GM23338 (cell line): ENCODE measurements around the gene ADGRG4. TPM values are rescaled to one million over a fixed set of nuclear protein-coding genes. Genes with fewer than 3 reads are reported as not detected.

Experiments used
- ATAC-seq: fragments of 200-7000 bp; cut with Tn5 transposase; 3 replicates; pipeline ENCODE4 v1.9.1; 2020
- DNase-seq: peaks from one replicate; pipeline ENCODE4 v3.0.0-alpha.2; 2015; ENCODE audit warnings: low spot score
- H2AFZ ChIP-seq: fragments of 200-600 bp; sonication (generic); 2 replicates; pipeline ENCODE4 v1.8.0; 2016; ENCODE audit warnings: antibody characterized with exemption, mild to moderate bottlenecking, moderate library complexity
- H3F3A ChIP-seq: fragments of 200-600 bp; sonication (generic); replicated peaks from 2 replicates; pipeline ENCODE4 v1.8.0; 2017; ENCODE audit warnings: antibody characterized with exemption, mixed run types, low read depth
- H3K27ac ChIP-seq: fragments of 200-600 bp; sonication (generic); 2 replicates; pipeline ENCODE4 v1.6.1; 2016; ENCODE audit warnings: low read depth
- H3K27me3 ChIP-seq: fragments of 200-600 bp; sonication (generic); 2 replicates; pipeline ENCODE4 v1.8.0; 2016; ENCODE audit warnings: mild to moderate bottlenecking, mixed run types, moderate library complexity; ENCODE audit not compliant: insufficient read depth
- H3K36me3 ChIP-seq: fragments of 200-600 bp; sonication (generic); 2 replicates; pipeline ENCODE4 v1.8.0; 2016; ENCODE audit warnings: mild to moderate bottlenecking; ENCODE audit not compliant: insufficient read depth
- H3K4me1 ChIP-seq: fragments of 200-600 bp; sonication (generic); 2 replicates; pipeline ENCODE4 v1.8.0; 2016; ENCODE audit warnings: mild to moderate bottlenecking, moderate library complexity; ENCODE audit not compliant: insufficient read depth
- H3K4me2 ChIP-seq: fragments of 200-600 bp; sonication (generic); 2 replicates; pipeline ENCODE4 v1.7.1; 2017; ENCODE audit warnings: mixed run types
- H3K4me3 ChIP-seq: fragments of 200-600 bp; sonication (generic); 2 replicates; pipeline ENCODE4 v1.6.1; 2016; ENCODE audit warnings: mixed run types
- H3K79me2 ChIP-seq: fragments of 200-600 bp; sonication (generic); replicated peaks from 2 replicates; pipeline ENCODE4 v1.8.0; 2017; ENCODE audit warnings: mild to moderate bottlenecking; ENCODE audit not compliant: insufficient read depth
- H3K9me2 ChIP-seq: fragments of 200-600 bp; sonication (generic); 2 replicates; pipeline ENCODE4 v1.8.0; 2017; ENCODE audit not compliant: insufficient read depth
- H4K20me1 ChIP-seq: fragments of 200-600 bp; sonication (generic); replicated peaks from 2 replicates; pipeline ENCODE4 v1.8.0; 2017; ENCODE audit warnings: mild to moderate bottlenecking; ENCODE audit not compliant: insufficient read depth
- H3K27ac Mint-ChIP-seq: 2 replicates; pipeline ENCODE4 v1.8.0; 2020; ENCODE audit warnings: inconsistent platforms, mild to moderate bottlenecking, moderate library complexity, mixed read lengths
- H3K27me3 Mint-ChIP-seq: 3 replicates; pipeline ENCODE4 v1.8.0; 2022; ENCODE audit warnings: low read depth, mild to moderate bottlenecking, moderate library complexity, mixed read lengths, inconsistent platforms; ENCODE audit not compliant: insufficient read depth, poor library complexity
- H3K36me3 Mint-ChIP-seq: 3 replicates; pipeline ENCODE4 v1.8.0; 2021; ENCODE audit warnings: low read depth, mild to moderate bottlenecking, inconsistent platforms, moderate library complexity, mixed read lengths
- H3K4me1 Mint-ChIP-seq: 3 replicates; pipeline ENCODE4 v1.8.0; 2020; ENCODE audit warnings: mild to moderate bottlenecking, inconsistent platforms, mixed read lengths
- H3K4me3 Mint-ChIP-seq: 3 replicates; pipeline ENCODE4 v1.8.0; 2021; ENCODE audit warnings: moderate library complexity, mild to moderate bottlenecking, inconsistent platforms, mixed read lengths
- H3K9me3 Mint-ChIP-seq: 3 replicates; pipeline ENCODE4 v1.8.0; 2020; ENCODE audit warnings: moderate library complexity, mild to moderate bottlenecking, inconsistent platforms, mixed read lengths
- CREB1 ChIP-seq: fragments of 250-450 bp; sonication (Bioruptor Pico); IDR thresholded peaks from 2 replicates; pipeline ENCODE4 v1.5.0; 2020; ENCODE audit warnings: low read depth, mild to moderate bottlenecking, moderate library complexity
- EZH2phosphoT487 ChIP-seq: fragments of 200-600 bp; sonication (generic); IDR thresholded peaks from one replicate; pipeline ENCODE4 v1.8.1; 2018; ENCODE audit warnings: antibody characterized with exemption; ENCODE audit not compliant: unreplicated experiment
- JUNB ChIP-seq: IDR thresholded peaks from one replicate; pipeline ENCODE4 v1.6.1; 2016; ENCODE audit warnings: antibody characterized with exemption; ENCODE audit not compliant: unreplicated experiment
- NANOG ChIP-seq: IDR thresholded peaks from 2 replicates; pipeline ENCODE4 v1.6.1; 2016; ENCODE audit warnings: antibody characterized with exemption, borderline replicate concordance
- STAT1 ChIP-seq: IDR thresholded peaks from one replicate; pipeline ENCODE4 v1.6.1; 2016; ENCODE audit warnings: antibody characterized with exemption; ENCODE audit not compliant: unreplicated experiment
- ZNF114 ChIP-seq: fragments of 250-450 bp; sonication (Bioruptor Pico); IDR thresholded peaks from 2 replicates; pipeline ENCODE4 v1.5.0; 2020; ENCODE audit warnings: mild to moderate bottlenecking, moderate library complexity
- ZNF331 ChIP-seq: fragments of 250-450 bp; sonication (Bioruptor Pico); IDR thresholded peaks from 2 replicates; pipeline ENCODE4 v1.5.0; 2020; ENCODE audit warnings: low read depth, mild to moderate bottlenecking, moderate library complexity
- polyA plus RNA-seq: library from polyadenylated mRNA; unstranded; fragments of >200 nt; fragmentation: Nextera tagmentation; extraction: Ambion mirVana; gene quantifications from 2 replicates; pipeline ENCODE4 v1.2.1, GENCODE V29; 2016
- total RNA-seq: library from RNA; depleted of rRNA; stranded (reverse); fragments of >200 nt; shearing (Covaris generic); gene quantifications from 2 replicates; pipeline ENCODE4 v1.2.3, GENCODE V29; 2014
- TF ChIP-seq, protein P1 (sequence below): IDR thresholded peaks from 2 replicates; pipeline ENCODE4 v1.6.1; 2016; ENCODE audit warnings: antibody characterized with exemption
- TF ChIP-seq, protein P2 (sequence below), 2 experiments: fragments of 200-600 bp in 1 of 2; sonication (generic) in 1 of 2; conservative IDR thresholded peaks; 2 replicates each; pipeline versions ENCODE4 v1.5.1 to v1.6.1; 2016 to 2017; ENCODE audit warnings: antibody characterized with exemption in 2 of 2, low read depth in 2 of 2, mild to moderate bottlenecking in 2 of 2, moderate library complexity in 1 of 2
- TF ChIP-seq, protein P3 (sequence below): fragments of 250-450 bp; sonication (Bioruptor Pico); IDR thresholded peaks from 2 replicates; pipeline ENCODE4 v1.5.0; 2020; ENCODE audit warnings: mild to moderate bottlenecking, moderate library complexity

The ADGRG4 gene
- total and polyA plus RNA-seq, 2 experiments from 2014 or later = not detected

DNA sequence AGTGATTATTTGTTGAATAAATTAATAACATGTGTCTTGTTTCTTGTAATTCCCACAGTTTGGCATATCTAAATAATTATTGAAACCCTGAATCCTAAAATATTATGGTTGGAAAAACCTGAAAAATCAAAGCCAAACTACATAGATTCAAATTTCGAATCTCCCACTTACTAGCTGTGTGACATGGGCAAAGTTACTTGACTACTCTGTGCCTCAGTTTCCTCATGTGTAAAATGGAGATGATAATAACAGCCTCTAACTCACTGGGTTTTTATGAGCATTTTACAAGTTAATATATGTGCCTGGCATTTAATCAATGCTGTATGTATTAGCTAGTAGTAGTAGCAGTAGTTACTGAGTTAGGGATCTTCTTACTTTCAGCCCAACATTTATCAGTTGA is 152.4 kb downstream of the ADGRG4 start:
- Mint-ChIP-seq H3K9me3 (no peaks in the 10 kb centered on the region; the same call in 2 of the 3 replicates), H3K36me3 (no peaks in the 10 kb centered on the region), H3K27ac (no peak overlapping the region), H3K4me3 (no peak overlapping the region), H3K4me1 (no peaks in the 10 kb centered on the region), H3K27me3 (no peaks in the 10 kb centered on the region)
- Histone ChIP-seq H2AFZ (no peak overlapping the region), H3K4me3 (no peak overlapping the region), H3K4me1 (no peaks in the 10 kb centered on the region), H3K27me3 (no peaks in the 10 kb centered on the region), H3K27ac (no peak overlapping the region), H3F3A (no peaks in the 10 kb centered on the region), H3K36me3 (no peaks in the 10 kb centered on the region), H4K20me1 (no peaks in the 10 kb centered on the region), H3K79me2 (no peaks in the 10 kb centered on the region), H3K4me2 (no peak overlapping the region), H3K9me2 (no peaks in the 10 kb centered on the region)
- no peak for ATAC-seq
- TF ChIP-seq ZNF114 (CRISPR knock-in tag) (no peak), CREB1 (CRISPR knock-in tag) (no peak), ZNF331 (CRISPR knock-in tag) (no peak), STAT1 (no peak), NANOG (no peak), JUNB (no peak), EZH2phosphoT487 (no peak)
- TF ChIP-seq, protein P1, sequence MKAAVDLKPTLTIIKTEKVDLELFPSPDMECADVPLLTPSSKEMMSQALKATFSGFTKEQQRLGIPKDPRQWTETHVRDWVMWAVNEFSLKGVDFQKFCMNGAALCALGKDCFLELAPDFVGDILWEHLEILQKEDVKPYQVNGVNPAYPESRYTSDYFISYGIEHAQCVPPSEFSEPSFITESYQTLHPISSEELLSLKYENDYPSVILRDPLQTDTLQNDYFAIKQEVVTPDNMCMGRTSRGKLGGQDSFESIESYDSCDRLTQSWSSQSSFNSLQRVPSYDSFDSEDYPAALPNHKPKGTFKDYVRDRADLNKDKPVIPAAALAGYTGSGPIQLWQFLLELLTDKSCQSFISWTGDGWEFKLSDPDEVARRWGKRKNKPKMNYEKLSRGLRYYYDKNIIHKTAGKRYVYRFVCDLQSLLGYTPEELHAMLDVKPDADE = no peak
- TF ChIP-seq, protein P2, sequence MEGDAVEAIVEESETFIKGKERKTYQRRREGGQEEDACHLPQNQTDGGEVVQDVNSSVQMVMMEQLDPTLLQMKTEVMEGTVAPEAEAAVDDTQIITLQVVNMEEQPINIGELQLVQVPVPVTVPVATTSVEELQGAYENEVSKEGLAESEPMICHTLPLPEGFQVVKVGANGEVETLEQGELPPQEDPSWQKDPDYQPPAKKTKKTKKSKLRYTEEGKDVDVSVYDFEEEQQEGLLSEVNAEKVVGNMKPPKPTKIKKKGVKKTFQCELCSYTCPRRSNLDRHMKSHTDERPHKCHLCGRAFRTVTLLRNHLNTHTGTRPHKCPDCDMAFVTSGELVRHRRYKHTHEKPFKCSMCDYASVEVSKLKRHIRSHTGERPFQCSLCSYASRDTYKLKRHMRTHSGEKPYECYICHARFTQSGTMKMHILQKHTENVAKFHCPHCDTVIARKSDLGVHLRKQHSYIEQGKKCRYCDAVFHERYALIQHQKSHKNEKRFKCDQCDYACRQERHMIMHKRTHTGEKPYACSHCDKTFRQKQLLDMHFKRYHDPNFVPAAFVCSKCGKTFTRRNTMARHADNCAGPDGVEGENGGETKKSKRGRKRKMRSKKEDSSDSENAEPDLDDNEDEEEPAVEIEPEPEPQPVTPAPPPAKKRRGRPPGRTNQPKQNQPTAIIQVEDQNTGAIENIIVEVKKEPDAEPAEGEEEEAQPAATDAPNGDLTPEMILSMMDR (conservative IDR thresholded peaks at IDR 0.05; ENCODE audit: low read depth in 2 of 2) = no peak
- TF ChIP-seq, protein P3, sequence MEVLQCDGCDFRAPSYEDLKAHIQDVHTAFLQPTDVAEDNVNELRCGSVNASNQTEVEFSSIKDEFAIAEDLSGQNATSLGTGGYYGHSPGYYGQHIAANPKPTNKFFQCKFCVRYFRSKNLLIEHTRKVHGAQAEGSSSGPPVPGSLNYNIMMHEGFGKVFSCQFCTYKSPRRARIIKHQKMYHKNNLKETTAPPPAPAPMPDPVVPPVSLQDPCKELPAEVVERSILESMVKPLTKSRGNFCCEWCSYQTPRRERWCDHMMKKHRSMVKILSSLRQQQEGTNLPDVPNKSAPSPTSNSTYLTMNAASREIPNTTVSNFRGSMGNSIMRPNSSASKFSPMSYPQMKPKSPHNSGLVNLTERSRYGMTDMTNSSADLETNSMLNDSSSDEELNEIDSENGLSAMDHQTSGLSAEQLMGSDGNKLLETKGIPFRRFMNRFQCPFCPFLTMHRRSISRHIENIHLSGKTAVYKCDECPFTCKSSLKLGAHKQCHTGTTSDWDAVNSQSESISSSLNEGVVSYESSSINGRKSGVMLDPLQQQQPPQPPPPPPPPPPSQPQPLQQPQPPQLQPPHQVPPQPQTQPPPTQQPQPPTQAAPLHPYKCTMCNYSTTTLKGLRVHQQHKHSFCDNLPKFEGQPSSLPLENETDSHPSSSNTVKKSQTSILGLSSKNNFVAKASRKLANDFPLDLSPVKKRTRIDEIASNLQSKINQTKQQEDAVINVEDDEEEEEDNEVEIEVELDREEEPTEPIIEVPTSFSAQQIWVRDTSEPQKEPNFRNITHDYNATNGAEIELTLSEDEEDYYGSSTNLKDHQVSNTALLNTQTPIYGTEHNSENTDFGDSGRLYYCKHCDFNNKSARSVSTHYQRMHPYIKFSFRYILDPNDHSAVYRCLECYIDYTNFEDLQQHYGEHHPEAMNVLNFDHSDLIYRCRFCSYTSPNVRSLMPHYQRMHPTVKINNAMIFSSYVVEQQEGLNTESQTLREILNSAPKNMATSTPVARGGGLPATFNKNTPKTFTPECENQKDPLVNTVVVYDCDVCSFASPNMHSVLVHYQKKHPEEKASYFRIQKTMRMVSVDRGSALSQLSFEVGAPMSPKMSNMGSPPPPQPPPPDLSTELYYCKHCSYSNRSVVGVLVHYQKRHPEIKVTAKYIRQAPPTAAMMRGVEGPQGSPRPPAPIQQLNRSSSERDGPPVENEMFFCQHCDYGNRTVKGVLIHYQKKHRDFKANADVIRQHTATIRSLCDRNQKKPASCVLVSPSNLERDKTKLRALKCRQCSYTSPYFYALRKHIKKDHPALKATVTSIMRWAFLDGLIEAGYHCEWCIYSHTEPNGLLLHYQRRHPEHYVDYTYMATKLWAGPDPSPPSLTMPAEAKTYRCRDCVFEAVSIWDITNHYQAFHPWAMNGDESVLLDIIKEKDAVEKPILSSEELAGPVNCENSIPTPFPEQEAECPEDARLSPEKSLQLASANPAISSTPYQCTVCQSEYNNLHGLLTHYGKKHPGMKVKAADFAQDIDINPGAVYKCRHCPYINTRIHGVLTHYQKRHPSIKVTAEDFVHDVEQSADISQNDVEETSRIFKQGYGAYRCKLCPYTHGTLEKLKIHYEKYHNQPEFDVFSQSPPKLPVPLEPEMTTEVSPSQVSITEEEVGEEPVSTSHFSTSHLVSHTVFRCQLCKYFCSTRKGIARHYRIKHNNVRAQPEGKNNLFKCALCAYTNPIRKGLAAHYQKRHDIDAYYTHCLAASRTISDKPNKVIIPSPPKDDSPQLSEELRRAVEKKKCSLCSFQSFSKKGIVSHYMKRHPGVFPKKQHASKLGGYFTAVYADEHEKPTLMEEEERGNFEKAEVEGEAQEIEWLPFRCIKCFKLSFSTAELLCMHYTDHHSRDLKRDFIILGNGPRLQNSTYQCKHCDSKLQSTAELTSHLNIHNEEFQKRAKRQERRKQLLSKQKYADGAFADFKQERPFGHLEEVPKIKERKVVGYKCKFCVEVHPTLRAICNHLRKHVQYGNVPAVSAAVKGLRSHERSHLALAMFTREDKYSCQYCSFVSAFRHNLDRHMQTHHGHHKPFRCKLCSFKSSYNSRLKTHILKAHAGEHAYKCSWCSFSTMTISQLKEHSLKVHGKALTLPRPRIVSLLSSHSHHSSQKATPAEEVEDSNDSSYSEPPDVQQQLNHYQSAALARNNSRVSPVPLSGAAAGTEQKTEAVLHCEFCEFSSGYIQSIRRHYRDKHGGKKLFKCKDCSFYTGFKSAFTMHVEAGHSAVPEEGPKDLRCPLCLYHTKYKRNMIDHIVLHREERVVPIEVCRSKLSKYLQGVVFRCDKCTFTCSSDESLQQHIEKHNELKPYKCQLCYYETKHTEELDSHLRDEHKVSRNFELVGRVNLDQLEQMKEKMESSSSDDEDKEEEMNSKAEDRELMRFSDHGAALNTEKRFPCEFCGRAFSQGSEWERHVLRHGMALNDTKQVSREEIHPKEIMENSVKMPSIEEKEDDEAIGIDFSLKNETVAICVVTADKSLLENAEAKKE = no peak
- DNase-seq = no peak
